Hepatocyte (in vitro differentiated cells): ENCODE measurements around the gene SCART1. TPM values are rescaled to one million over a fixed set of nuclear protein-coding genes. Genes with fewer than 3 reads are reported as not detected.
"Not testable (repeated sequence)": the region's sequence is repeated elsewhere in the genome, so short reads cannot be mapped to it uniquely, and the experiment has no call there.

Experiments used
- DNase-seq: peaks from one replicate; pipeline ENCODE4 v3.0.0-alpha.2; 2016; ENCODE audit warnings: low spot score
- H2AFZ ChIP-seq: fragments of 200-600 bp; sonication (generic); 2 replicates; pipeline ENCODE4 v1.6.0; 2016; ENCODE audit warnings: antibody characterized with exemption, mild to moderate bottlenecking
- H3K27ac ChIP-seq: fragments of 200-600 bp; sonication (generic); 2 replicates; pipeline ENCODE4 v1.5.1; 2016; ENCODE audit warnings: mild to moderate bottlenecking
- H3K27me3 ChIP-seq: fragments of 200-600 bp; sonication (generic); 2 replicates; pipeline ENCODE4 v1.6.1; 2016
- H3K36me3 ChIP-seq: fragments of 200-600 bp; sonication (generic); replicated peaks from 2 replicates; pipeline ENCODE4 v1.5.1; 2016; ENCODE audit warnings: low read depth; ENCODE audit not compliant: insufficient read depth
- H3K4me1 ChIP-seq: fragments of 200-600 bp; sonication (generic); 2 replicates; pipeline ENCODE4 v1.5.1; 2016; ENCODE audit warnings: mild to moderate bottlenecking, moderate library complexity; ENCODE audit not compliant: insufficient read depth
- H3K4me2 ChIP-seq: fragments of 200-600 bp; sonication (generic); 2 replicates; pipeline ENCODE4 v1.6.0; 2016
- H3K4me3 ChIP-seq: fragments of 200-600 bp; sonication (generic); 2 replicates; pipeline ENCODE4 v1.5.1; 2016; ENCODE audit warnings: mild to moderate bottlenecking
- H3K79me2 ChIP-seq: fragments of 200-600 bp; sonication (generic); 2 replicates; pipeline ENCODE4 v1.6.0; 2017; ENCODE audit warnings: mild to moderate bottlenecking
- H3K9me2 ChIP-seq: fragments of 200-600 bp; sonication (generic); replicated peaks from 2 replicates; pipeline ENCODE4 v1.6.0; 2017; ENCODE audit warnings: mild to moderate bottlenecking; ENCODE audit not compliant: insufficient read depth
- H3K9me3 ChIP-seq: fragments of 200-600 bp; sonication (generic); 2 replicates; pipeline ENCODE4 v1.5.1; 2016; ENCODE audit warnings: low read depth, mild to moderate bottlenecking
- H4K20me1 ChIP-seq: fragments of 200-600 bp; sonication (generic); 2 replicates; pipeline ENCODE4 v1.6.0; 2016; ENCODE audit warnings: mild to moderate bottlenecking; ENCODE audit not compliant: insufficient read depth, poor library complexity, severe bottlenecking
- EZH2 ChIP-seq: fragments of 200-600 bp; sonication (generic); IDR thresholded peaks from 2 replicates; pipeline ENCODE4 v1.6.1; 2016; ENCODE audit warnings: antibody characterized with exemption, mild to moderate bottlenecking, borderline replicate concordance
- EZH2phosphoT487 ChIP-seq: fragments of 200-600 bp; sonication (generic); IDR thresholded peaks from one replicate; pipeline ENCODE4 v1.6.1; 2018; ENCODE audit warnings: antibody characterized with exemption, mild to moderate bottlenecking, low read depth, moderate library complexity; ENCODE audit not compliant: unreplicated experiment, severe bottlenecking
- WGBS: methylation state at CpG from one replicate; pipeline ENCODE4 v1.1.6; 2016; ENCODE audit warnings: low lambda C conversion rate; ENCODE audit errors: missing lambda C conversion rate; 5-methylcytosine and 5-hydroxymethylcytosine counted together
- polyA plus RNA-seq: library from polyadenylated mRNA; unstranded; fragments of >200 nt; fragmentation: Nextera tagmentation; extraction: Ambion mirVana; gene quantifications from 2 replicates; pipeline ENCODE4 v1.2.1, GENCODE V29; 2016
- total RNA-seq: library from RNA; depleted of rRNA; stranded (reverse); fragments of >200 nt; gene quantifications from 2 replicates; pipeline ENCODE4 v1.2.3, GENCODE V29; 2014
- TF ChIP-seq, protein P1 (sequence below): fragments of 200-600 bp; sonication (generic); IDR thresholded peaks from 2 replicates; pipeline ENCODE4 v1.5.1; 2016; ENCODE audit warnings: antibody characterized with exemption, mild to moderate bottlenecking; ENCODE audit not compliant: poor library complexity

Gene SCART1
- total and polyA plus RNA-seq, 2 experiments from 2014 or later = 0.63 to 1.00 TPM

DNA sequence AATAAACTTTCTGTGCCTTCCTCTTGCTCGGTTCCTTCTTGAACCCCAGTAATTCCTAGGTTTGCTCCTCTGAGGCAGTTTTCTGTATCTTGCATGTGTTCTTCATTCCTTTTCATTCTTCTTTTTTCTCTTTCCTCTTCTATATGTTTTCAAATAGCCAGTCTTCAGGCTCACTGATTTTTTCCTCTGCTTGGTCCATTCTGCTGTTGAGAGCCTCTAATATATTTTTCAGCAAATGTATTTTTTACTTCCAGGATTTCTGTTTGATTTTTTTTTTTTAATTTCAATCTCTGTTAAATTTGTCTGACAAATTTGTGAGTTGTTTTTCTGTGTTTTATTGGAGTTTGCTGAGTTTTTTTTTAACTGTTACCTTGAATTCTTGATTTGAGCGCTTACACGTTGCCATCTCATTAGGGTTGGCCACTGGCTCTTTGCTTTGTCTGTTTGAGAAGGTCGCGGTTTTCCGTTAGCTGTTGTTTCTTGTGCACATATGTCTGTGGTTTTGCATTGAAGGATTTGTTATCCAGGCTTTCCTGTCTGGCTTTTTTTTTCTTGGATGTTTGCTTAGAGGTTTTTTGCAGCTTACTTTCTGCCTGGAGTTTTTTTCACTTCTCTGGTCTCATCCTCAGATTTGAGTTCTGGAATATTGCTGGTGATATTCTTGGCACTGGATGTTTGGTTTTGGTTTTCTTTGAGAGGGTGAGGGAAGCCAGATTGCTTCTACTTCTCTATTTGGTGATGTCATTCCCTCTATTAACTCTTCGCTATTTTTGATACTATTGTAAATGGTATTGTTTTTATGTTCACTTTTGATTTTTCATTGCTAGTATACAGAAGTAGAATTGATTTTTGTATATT, 42.0 kb upstream of the SCART1 start:
- H3K4me3 ChIP-seq = no peak overlapping the region
- DNase-seq = no peak
- no peak for TF ChIP-seq EZH2
- no peak overlapping the region for H2AFZ ChIP-seq
- 95% methylated on average over 7 of the region's 7 CpGs for WGBS
- H3K36me3 ChIP-seq = peaks cover 28% of the 10 kb centered on the region
- no peaks in the 10 kb centered on the region for H3K4me1 ChIP-seq
- H4K20me1 ChIP-seq = no peaks in the 10 kb centered on the region
- H3K27me3 ChIP-seq = no peaks in the 10 kb centered on the region
- no peak overlapping the region for H3K4me2 ChIP-seq
- no peaks in the 10 kb centered on the region for H3K9me2 ChIP-seq
- H3K27ac ChIP-seq = no peak overlapping the region
- H3K9me3 ChIP-seq = peaks cover 22% of the 10 kb centered on the region
- peaks cover 59% of the 10 kb centered on the region for H3K79me2 ChIP-seq

DNA sequence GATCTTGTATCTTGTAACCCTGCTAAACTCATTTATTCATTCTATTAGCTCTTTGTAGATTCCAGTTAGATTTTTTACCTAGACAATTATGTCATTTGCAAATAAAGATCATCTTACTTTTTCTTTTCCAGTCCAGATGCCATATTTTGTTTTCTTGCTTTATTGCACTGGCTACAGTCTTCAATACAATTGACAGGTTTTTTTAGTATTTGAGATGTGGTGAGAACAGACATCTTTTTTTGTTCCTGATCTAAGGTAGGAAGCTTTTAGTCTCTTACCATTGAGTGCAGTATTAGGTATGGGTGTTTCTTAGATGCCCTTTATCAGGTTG, 41.4 kb upstream of the SCART1 start:
- Histone ChIP-seq H3K4me3 (no peak overlapping the region), H3K4me2 (no peak overlapping the region), H3K9me3 (peaks cover 22% of the 10 kb centered on the region), H4K20me1 (no peaks in the 10 kb centered on the region), H3K27ac (no peak overlapping the region), H3K4me1 (no peaks in the 10 kb centered on the region), H3K9me2 (no peaks in the 10 kb centered on the region), H3K79me2 (peaks cover 54% of the 10 kb centered on the region), H3K27me3 (no peaks in the 10 kb centered on the region), H3K36me3 (peaks cover 28% of the 10 kb centered on the region), H2AFZ (no peak overlapping the region)
- DNase-seq = no peak
- TF ChIP-seq EZH2 (no peak), EZH2phosphoT487 (no peak)
- TF ChIP-seq, protein P1, sequence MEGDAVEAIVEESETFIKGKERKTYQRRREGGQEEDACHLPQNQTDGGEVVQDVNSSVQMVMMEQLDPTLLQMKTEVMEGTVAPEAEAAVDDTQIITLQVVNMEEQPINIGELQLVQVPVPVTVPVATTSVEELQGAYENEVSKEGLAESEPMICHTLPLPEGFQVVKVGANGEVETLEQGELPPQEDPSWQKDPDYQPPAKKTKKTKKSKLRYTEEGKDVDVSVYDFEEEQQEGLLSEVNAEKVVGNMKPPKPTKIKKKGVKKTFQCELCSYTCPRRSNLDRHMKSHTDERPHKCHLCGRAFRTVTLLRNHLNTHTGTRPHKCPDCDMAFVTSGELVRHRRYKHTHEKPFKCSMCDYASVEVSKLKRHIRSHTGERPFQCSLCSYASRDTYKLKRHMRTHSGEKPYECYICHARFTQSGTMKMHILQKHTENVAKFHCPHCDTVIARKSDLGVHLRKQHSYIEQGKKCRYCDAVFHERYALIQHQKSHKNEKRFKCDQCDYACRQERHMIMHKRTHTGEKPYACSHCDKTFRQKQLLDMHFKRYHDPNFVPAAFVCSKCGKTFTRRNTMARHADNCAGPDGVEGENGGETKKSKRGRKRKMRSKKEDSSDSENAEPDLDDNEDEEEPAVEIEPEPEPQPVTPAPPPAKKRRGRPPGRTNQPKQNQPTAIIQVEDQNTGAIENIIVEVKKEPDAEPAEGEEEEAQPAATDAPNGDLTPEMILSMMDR = no peak

DNA sequence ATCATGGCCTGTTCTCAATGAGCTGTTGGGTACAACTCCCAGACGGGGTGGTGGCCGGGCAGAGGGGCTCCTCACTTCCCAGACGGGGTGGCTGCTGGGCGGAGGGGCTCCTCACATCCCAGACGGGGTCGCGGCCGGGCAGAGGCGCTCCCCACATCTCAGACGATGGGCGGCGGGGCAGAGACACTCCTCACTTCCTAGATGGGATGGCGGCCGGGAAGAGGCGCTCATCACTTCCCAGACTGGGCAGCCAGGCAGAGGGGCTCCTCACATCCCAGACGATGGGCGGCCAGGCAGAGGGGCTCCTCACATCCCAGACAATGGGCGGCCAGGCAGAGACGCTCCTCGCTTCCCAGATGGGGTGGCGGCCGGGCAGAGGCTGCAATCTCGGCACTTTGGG, 39.3 kb upstream of the SCART1 start:
- not testable (repeated sequence) for H3K27me3 ChIP-seq, DNase-seq, H3K4me3 ChIP-seq, H3K27ac ChIP-seq, H3K4me2 ChIP-seq, H4K20me1 ChIP-seq, H3K9me2 ChIP-seq, H2AFZ ChIP-seq, H3K4me1 ChIP-seq
- peaks cover 28% of the 10 kb centered on the region for H3K36me3 ChIP-seq
- peaks cover 22% of the 10 kb centered on the region for H3K9me3 ChIP-seq
- 98% methylated on average over 17 of the region's 23 CpGs for WGBS
- H3K79me2 ChIP-seq = peaks cover 35% of the 10 kb centered on the region

DNA sequence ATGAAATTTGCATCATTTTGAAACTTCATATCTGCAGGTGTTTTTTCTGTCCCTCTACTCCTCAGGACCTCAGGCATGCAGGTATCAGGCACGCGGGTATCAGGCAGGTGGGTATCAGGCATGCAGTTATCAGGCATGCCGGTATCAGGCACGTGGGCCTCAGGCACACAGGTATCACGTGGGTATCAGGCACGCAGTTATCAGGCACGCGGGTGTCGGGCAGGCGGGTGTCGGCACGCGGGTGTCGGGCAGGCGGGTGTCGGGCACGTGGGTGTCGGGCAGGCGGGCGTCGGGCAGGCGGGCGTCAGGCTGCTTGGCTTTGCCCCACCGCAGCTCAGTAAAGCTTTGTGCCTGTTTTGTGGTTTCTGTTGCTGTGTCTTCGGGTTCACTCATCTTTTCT, 38.0 kb upstream of the SCART1 start:
- Histone ChIP-seq H3K4me2 (no peak overlapping the region), H4K20me1 (no peaks in the 10 kb centered on the region), H3K27ac (no peak overlapping the region), H2AFZ (no peak overlapping the region), H3K4me1 (no peaks in the 10 kb centered on the region), H3K4me3 (no peak overlapping the region), H3K9me3 (peaks cover 20% of the 10 kb centered on the region), H3K36me3 (peaks cover 28% of the 10 kb centered on the region), H3K9me2 (no peaks in the 10 kb centered on the region), H3K27me3 (no peaks in the 10 kb centered on the region), H3K79me2 (peaks cover 21% of the 10 kb centered on the region)
- TF ChIP-seq EZH2phosphoT487 (no peak), EZH2 (no peak)
- TF ChIP-seq, protein P1 = no peak
- no peak for DNase-seq
- WGBS = 95% methylated on average over 25 of the region's 25 CpGs
